GM12878 (cell line): Measurements from ENCODE around the gene FBXL19.

Source experiments
- CHD2 ChIP-seq: IDR thresholded peaks from 2 replicates; pipeline ENCODE4 v1.6.1; 2011; ENCODE audit warnings: low read depth, low read length, improper control_type of control experiment, borderline replicate concordance
- EED ChIP-seq: sonication (generic); IDR thresholded peaks from 2 replicates; pipeline ENCODE4 v1.6.1; 2016; ENCODE audit warnings: antibody characterized with exemption, low read depth
- GABPA ChIP-seq: IDR thresholded peaks from 2 replicates; pipeline ENCODE4 v1.6.1; 2014; ENCODE audit warnings: antibody characterized with exemption, low read depth, mild to moderate bottlenecking, inconsistent platforms
- MYC ChIP-seq: IDR thresholded peaks from 2 replicates; pipeline ENCODE4 v1.6.1; 2011; ENCODE audit warnings: mild to moderate bottlenecking, low read length, moderate library complexity, inconsistent platforms; ENCODE audit not compliant: insufficient read depth, insufficient replicate concordance, insufficient read length, severe bottlenecking
- POLR2AphosphoS5 ChIP-seq: IDR thresholded peaks from 2 replicates; pipeline ENCODE4 v1.6.1; 2011; ENCODE audit warnings: mild to moderate bottlenecking, low read length, inconsistent platforms
- STAT3 ChIP-seq: IDR thresholded peaks from 2 replicates; pipeline ENCODE4 v1.6.1; 2011; ENCODE audit warnings: low read depth, low read length, improper control_type of control experiment
- TF ChIP-seq, protein P1 (sequence below): IDR thresholded peaks from 2 replicates; pipeline ENCODE4 v1.6.1; 2012; ENCODE audit warnings: low read length, inconsistent platforms
- TF ChIP-seq, protein P2 (sequence below), 3 experiments: IDR thresholded peaks in 2 of 3; conservative IDR thresholded peaks in 1 of 3; 2 replicates each; pipeline ENCODE4 v1.5.1; 2011; ENCODE audit warnings: low read depth in 3 of 3, low read length in 3 of 3, mild to moderate bottlenecking in 3 of 3, control low read depth in 2 of 3, moderate library complexity in 2 of 3, inconsistent platforms in 1 of 3, mixed read lengths in 1 of 3; ENCODE audit not compliant: control insufficient read depth in 2 of 3, insufficient read depth in 1 of 3; ENCODE audit errors: extremely low read depth in 1 of 3
- TF ChIP-seq, protein P3 (sequence below): IDR thresholded peaks from 2 replicates; pipeline ENCODE4 v1.6.1; 2012; ENCODE audit warnings: mild to moderate bottlenecking, low read depth, low read length

- TF ChIP-seq MYC (no peak), CHD2 (no peak), STAT3 (no peak), EED (no peak), POLR2AphosphoS5 (no peak), GABPA (no peak)
- TF ChIP-seq, protein P1, sequence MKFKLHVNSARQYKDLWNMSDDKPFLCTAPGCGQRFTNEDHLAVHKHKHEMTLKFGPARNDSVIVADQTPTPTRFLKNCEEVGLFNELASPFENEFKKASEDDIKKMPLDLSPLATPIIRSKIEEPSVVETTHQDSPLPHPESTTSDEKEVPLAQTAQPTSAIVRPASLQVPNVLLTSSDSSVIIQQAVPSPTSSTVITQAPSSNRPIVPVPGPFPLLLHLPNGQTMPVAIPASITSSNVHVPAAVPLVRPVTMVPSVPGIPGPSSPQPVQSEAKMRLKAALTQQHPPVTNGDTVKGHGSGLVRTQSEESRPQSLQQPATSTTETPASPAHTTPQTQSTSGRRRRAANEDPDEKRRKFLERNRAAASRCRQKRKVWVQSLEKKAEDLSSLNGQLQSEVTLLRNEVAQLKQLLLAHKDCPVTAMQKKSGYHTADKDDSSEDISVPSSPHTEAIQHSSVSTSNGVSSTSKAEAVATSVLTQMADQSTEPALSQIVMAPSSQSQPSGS = no peak
- TF ChIP-seq, protein P2, sequence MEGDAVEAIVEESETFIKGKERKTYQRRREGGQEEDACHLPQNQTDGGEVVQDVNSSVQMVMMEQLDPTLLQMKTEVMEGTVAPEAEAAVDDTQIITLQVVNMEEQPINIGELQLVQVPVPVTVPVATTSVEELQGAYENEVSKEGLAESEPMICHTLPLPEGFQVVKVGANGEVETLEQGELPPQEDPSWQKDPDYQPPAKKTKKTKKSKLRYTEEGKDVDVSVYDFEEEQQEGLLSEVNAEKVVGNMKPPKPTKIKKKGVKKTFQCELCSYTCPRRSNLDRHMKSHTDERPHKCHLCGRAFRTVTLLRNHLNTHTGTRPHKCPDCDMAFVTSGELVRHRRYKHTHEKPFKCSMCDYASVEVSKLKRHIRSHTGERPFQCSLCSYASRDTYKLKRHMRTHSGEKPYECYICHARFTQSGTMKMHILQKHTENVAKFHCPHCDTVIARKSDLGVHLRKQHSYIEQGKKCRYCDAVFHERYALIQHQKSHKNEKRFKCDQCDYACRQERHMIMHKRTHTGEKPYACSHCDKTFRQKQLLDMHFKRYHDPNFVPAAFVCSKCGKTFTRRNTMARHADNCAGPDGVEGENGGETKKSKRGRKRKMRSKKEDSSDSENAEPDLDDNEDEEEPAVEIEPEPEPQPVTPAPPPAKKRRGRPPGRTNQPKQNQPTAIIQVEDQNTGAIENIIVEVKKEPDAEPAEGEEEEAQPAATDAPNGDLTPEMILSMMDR (IDR thresholded peaks at IDR 0.05 in 2 of 3, conservative IDR thresholded peaks at IDR 0.05 in 1 of 3; ENCODE audit: control insufficient read depth in 2 of 3, extremely low read depth in 1 of 3, insufficient read depth in 1 of 3, low read depth in 3 of 3, low read length in 3 of 3) = no peak
- TF ChIP-seq, protein P3, sequence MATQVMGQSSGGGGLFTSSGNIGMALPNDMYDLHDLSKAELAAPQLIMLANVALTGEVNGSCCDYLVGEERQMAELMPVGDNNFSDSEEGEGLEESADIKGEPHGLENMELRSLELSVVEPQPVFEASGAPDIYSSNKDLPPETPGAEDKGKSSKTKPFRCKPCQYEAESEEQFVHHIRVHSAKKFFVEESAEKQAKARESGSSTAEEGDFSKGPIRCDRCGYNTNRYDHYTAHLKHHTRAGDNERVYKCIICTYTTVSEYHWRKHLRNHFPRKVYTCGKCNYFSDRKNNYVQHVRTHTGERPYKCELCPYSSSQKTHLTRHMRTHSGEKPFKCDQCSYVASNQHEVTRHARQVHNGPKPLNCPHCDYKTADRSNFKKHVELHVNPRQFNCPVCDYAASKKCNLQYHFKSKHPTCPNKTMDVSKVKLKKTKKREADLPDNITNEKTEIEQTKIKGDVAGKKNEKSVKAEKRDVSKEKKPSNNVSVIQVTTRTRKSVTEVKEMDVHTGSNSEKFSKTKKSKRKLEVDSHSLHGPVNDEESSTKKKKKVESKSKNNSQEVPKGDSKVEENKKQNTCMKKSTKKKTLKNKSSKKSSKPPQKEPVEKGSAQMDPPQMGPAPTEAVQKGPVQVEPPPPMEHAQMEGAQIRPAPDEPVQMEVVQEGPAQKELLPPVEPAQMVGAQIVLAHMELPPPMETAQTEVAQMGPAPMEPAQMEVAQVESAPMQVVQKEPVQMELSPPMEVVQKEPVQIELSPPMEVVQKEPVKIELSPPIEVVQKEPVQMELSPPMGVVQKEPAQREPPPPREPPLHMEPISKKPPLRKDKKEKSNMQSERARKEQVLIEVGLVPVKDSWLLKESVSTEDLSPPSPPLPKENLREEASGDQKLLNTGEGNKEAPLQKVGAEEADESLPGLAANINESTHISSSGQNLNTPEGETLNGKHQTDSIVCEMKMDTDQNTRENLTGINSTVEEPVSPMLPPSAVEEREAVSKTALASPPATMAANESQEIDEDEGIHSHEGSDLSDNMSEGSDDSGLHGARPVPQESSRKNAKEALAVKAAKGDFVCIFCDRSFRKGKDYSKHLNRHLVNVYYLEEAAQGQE = no peak
Observed at GRCh38 chr16:30946671-30947540, 23.5 kb downstream of the FBXL19 start.
